AG10803 (cell line): Measurements from ENCODE around the gene HNF1A.

Experiments used
- DNase-seq: peaks from one replicate; pipeline ENCODE4 v3.0.0; 2010; ENCODE audit warnings: low read depth
- H3K4me3 ChIP-seq: 2 replicates; pipeline ENCODE4 v1.5.1; 2011; ENCODE audit warnings: mild to moderate bottlenecking, low read length, control low read depth
- CTCF ChIP-seq: conservative IDR thresholded peaks from 2 replicates; pipeline ENCODE4 v1.5.1; 2011; ENCODE audit warnings: mild to moderate bottlenecking, low read length, control low read depth, inconsistent platforms

The HNF1A gene

GRCh38 chr12:120989687-120990086, 11.3 kb downstream of the HNF1A start:
- no peak overlapping the region for H3K4me3 ChIP-seq
- TF ChIP-seq CTCF, result no peak
- no peak for DNase-seq

- TF ChIP-seq CTCF, result no peak
- H3K4me3 ChIP-seq, result no peak overlapping the region
- no peak for DNase-seq
Observed at GRCh38 chr12:120990487-120991055, 12.2 kb downstream of the HNF1A start.

- H3K4me3 ChIP-seq, result no peak overlapping the region
- DNase-seq, result no peak
- no peak for TF ChIP-seq CTCF
Observed at GRCh38 chr12:120991965-120992364, 13.6 kb downstream of the HNF1A start.

- TF ChIP-seq CTCF, result no peak
- no peak overlapping the region for H3K4me3 ChIP-seq
- DNase-seq, result no peak
Observed at GRCh38 chr12:120992989-120993388, 14.6 kb downstream of the HNF1A start.

- no peak for DNase-seq
- no peak overlapping the region for H3K4me3 ChIP-seq
- TF ChIP-seq CTCF, result no peak
Observed at GRCh38 chr12:120993496-120993895, 15.2 kb downstream of the HNF1A start.

GRCh38 chr12:120994059-120994458, 15.7 kb downstream of the HNF1A start:
- DNase-seq, result no peak
- TF ChIP-seq CTCF, result no peak
- no peak overlapping the region for H3K4me3 ChIP-seq

GRCh38 chr12:120994589-120995337, 16.4 kb downstream of the HNF1A start:
- no peak overlapping the region for H3K4me3 ChIP-seq
- TF ChIP-seq CTCF, result no peak
- no peak for DNase-seq
